ENCODE results near the gene OGFOD1. TPM values are rescaled to one million over a fixed set of nuclear protein-coding genes. Genes with fewer than 3 reads are reported as not detected.

OGFOD1 gene
- total RNA-seq, result 10 to 100 TPM; 22.6 to 40.1 TPM
- long read RNA-seq, full-length matches to known transcripts, result 25 of 26 reads
- long read RNA-seq, partial matches to known transcripts, result 0 of 26 reads
- long read RNA-seq, other reads (novel, unspliced or antisense), result 1 of 26 reads

GRCh38 chr16:56450986-56451752 lies at the start of gene OGFOD1, which contains the start of gene NUDT21:
Gene OGFOD1, plus strand, starts transcription at chr16:56451554. Its CDS starts 59 bp downstream, at chr16:56451613.
Gene NUDT21, minus strand, starts transcription at chr16:56451332. Its CDS starts 130 bp downstream, at chr16:56451202.
- intact Hi-C loops (cut with DNase I), result no loop called here
- ATAC-seq (peak; percentile 99 to 100), DNase-seq (peak; percentile 94)

GRCh38 chr16:56405977-56406672 lies 45.2 kb upstream of the OGFOD1 start:
- DNase-seq (no peak), ATAC-seq (no peak)
- intact Hi-C loops (cut with DNase I), result no loop called here

- ATAC-seq (no peak), DNase-seq (no peak)
- intact Hi-C loops (cut with DNase I), result no loop called here
Observed at GRCh38 chr16:56408379-56409098, 42.8 kb upstream of the OGFOD1 start.

- peak; percentile 19 to 29 for ATAC-seq
- intact Hi-C loops (cut with DNase I), result no loop called here
Observed at GRCh38 chr16:56409195-56409594, 42.2 kb upstream of the OGFOD1 start.

GRCh38 chr16:56411123-56411522 lies 40.2 kb upstream of the OGFOD1 start:
- DNase-seq (no peak), ATAC-seq (peak in 1 of 2 donors; percentile 22)
- intact Hi-C loops (cut with DNase I), result no loop called here

More at GRCh38 chr16:56409195-56409594, 42.2 kb upstream of the OGFOD1 start:
- DNase-seq, result no peak

GRCh38 chr16:56411624-56412023 lies 39.7 kb upstream of the OGFOD1 start:
- no peak for ATAC-seq
- intact Hi-C loops (cut with DNase I), result no loop called here
- no peak for DNase-seq

GRCh38 chr16:56413381-56413780 lies 38.0 kb upstream of the OGFOD1 start:
- no peak for DNase-seq
- no peak for ATAC-seq
- intact Hi-C loops (cut with DNase I), result no loop called here

GRCh38 chr16:56414366-56414765 lies 37.0 kb upstream of the OGFOD1 start:
- intact Hi-C loops (cut with DNase I), result no loop called here
- ATAC-seq (peak in 1 of 2 donors; percentile 38), DNase-seq (no peak)

GRCh38 chr16:56415875-56416274 lies 35.5 kb upstream of the OGFOD1 start:
- no peak for ATAC-seq
- intact Hi-C loops (cut with DNase I), result no loop called here
- no peak for DNase-seq

- ATAC-seq, result no peak
- intact Hi-C loops (cut with DNase I), result no loop called here
Observed at GRCh38 chr16:56417138-56417537, 34.2 kb upstream of the OGFOD1 start.

GRCh38 chr16:56419740-56420548 lies 31.4 kb upstream of the OGFOD1 start:
- DNase-seq (no peak), ATAC-seq (no peak)
- intact Hi-C loops (cut with DNase I), result no loop called here

More at GRCh38 chr16:56417138-56417537, 34.2 kb upstream of the OGFOD1 start:
- no peak for DNase-seq

GRCh38 chr16:56420613-56421012 lies 30.7 kb upstream of the OGFOD1 start:
- ATAC-seq (no peak), DNase-seq (no peak)
- intact Hi-C loops (cut with DNase I), result no loop called here

- intact Hi-C loops (cut with DNase I), result no loop called here
- ATAC-seq, result no peak
- DNase-seq, result no peak
Observed at GRCh38 chr16:56421313-56421712, 30.0 kb upstream of the OGFOD1 start.

- DNase-seq, result no peak
- intact Hi-C loops (cut with DNase I), result no loop called here
- no peak for ATAC-seq
Observed at GRCh38 chr16:56421976-56422669, 29.2 kb upstream of the OGFOD1 start.

GRCh38 chr16:56422896-56423441 lies 28.4 kb upstream of the OGFOD1 start:
- no peak for ATAC-seq
- intact Hi-C loops (cut with DNase I), result no loop called here
- no peak for DNase-seq

GRCh38 chr16:56423584-56424403 lies 27.6 kb upstream of the OGFOD1 start:
- ATAC-seq, result no peak
- no peak for DNase-seq
- intact Hi-C loops (cut with DNase I), result no loop called here

GRCh38 chr16:56424404-56424764 lies 27.0 kb upstream of the OGFOD1 start:
- intact Hi-C loops (cut with DNase I), result no loop called here
- DNase-seq (no peak), ATAC-seq (peak; percentile 7 to 10)
